DOHH2 (cell line): ENCODE measurements around the gene SLC4A1.

ENCODE experiments used
- H3F3A ChIP-seq: fragments of 200-600 bp; sonication (generic), shearing (Covaris generic); 2 replicates; pipeline ENCODE4 v1.6.0; 2016; ENCODE audit warnings: antibody characterized with exemption, mild to moderate bottlenecking; ENCODE audit not compliant: control insufficient read depth, insufficient read depth
- H3K27ac ChIP-seq: fragments of 200-600 bp; sonication (generic); 2 replicates; pipeline ENCODE4 v1.5.1; 2014; ENCODE audit warnings: low read depth, mild to moderate bottlenecking, low read length, moderate library complexity
- H3K27me3 ChIP-seq: fragments of 200-600 bp; sonication (generic); 2 replicates; pipeline ENCODE4 v1.6.1; 2014; ENCODE audit warnings: mild to moderate bottlenecking, low read length, mixed read lengths; ENCODE audit not compliant: control insufficient read depth
- H3K36me3 ChIP-seq: fragments of 200-600 bp; sonication (generic); 2 replicates; pipeline ENCODE4 v1.6.1; 2014; ENCODE audit warnings: mild to moderate bottlenecking, low read length, moderate library complexity, mixed read lengths; ENCODE audit not compliant: control insufficient read depth
- H3K4me1 ChIP-seq: fragments of 200-600 bp; sonication (generic); 2 replicates; pipeline ENCODE4 v1.6.1; 2014; ENCODE audit warnings: mild to moderate bottlenecking, low read length, mixed read lengths; ENCODE audit not compliant: control insufficient read depth
- H3K4me2 ChIP-seq: fragments of 200-600 bp; sonication (generic); 2 replicates; pipeline ENCODE4 v1.6.0; 2014; ENCODE audit warnings: mild to moderate bottlenecking, low read length, moderate library complexity
- H3K4me3 ChIP-seq: fragments of 200-600 bp; sonication (generic); 2 replicates; pipeline ENCODE4 v1.5.1; 2014; ENCODE audit warnings: mild to moderate bottlenecking, low read length, mixed read lengths
- H3K79me2 ChIP-seq: fragments of 200-600 bp; sonication (generic); 2 replicates; pipeline ENCODE4 v1.6.1; 2014; ENCODE audit warnings: mild to moderate bottlenecking, low read length, mixed read lengths; ENCODE audit not compliant: control insufficient read depth
- H3K9me2 ChIP-seq: fragments of 200-600 bp; sonication (generic); replicated peaks from 2 replicates; pipeline ENCODE4 v1.6.1; 2014; ENCODE audit warnings: mild to moderate bottlenecking, low read length, mixed read lengths; ENCODE audit not compliant: control insufficient read depth
- H3K9me3 ChIP-seq: fragments of 200-600 bp; sonication (generic); 2 replicates; pipeline ENCODE4 v1.6.1; 2014; ENCODE audit warnings: antibody characterized with exemption, low read length, mixed read lengths; ENCODE audit not compliant: control insufficient read depth, insufficient read depth
- H4K20me1 ChIP-seq: fragments of 200-600 bp; sonication (generic); 2 replicates; pipeline ENCODE4 v1.6.0; 2014; ENCODE audit warnings: low read depth, mild to moderate bottlenecking, antibody characterized with exemption, low read length, moderate library complexity; ENCODE audit not compliant: control insufficient read depth, insufficient read depth
- CTCF ChIP-seq: fragments of 200-600 bp; sonication (generic); IDR thresholded peaks from one replicate; pipeline ENCODE4 v1.5.1; 2014; ENCODE audit warnings: antibody characterized with exemption, mild to moderate bottlenecking, low read depth, low read length; ENCODE audit not compliant: poor library complexity, severe bottlenecking
- EZH2phosphoT487 ChIP-seq: fragments of 200-600 bp; sonication (generic); IDR thresholded peaks from 2 replicates; pipeline ENCODE4 v1.6.1; 2017; ENCODE audit warnings: borderline replicate concordance, mild to moderate bottlenecking, antibody characterized with exemption, low read length, moderate library complexity, mixed read lengths

Gene SLC4A1

GRCh38 chr17:44297975-44298374 lies 30.0 kb upstream of the SLC4A1 start:
- H3K9me3 ChIP-seq, result no peaks in the 10 kb centered on the region
- TF ChIP-seq EZH2phosphoT487 (no peak), CTCF (no peak)
- H3K79me2 ChIP-seq, result no peaks in the 10 kb centered on the region
- H3K4me3 ChIP-seq, result no peak overlapping the region
- no peaks in the 10 kb centered on the region for H3F3A ChIP-seq
- H3K4me2 ChIP-seq, result no peak overlapping the region
- H3K4me1 ChIP-seq, result peaks cover 5% of the 10 kb centered on the region
- H3K36me3 ChIP-seq, result no peaks in the 10 kb centered on the region
- peaks cover 9% of the 10 kb centered on the region for H3K27me3 ChIP-seq
- H3K9me2 ChIP-seq, result no peaks in the 10 kb centered on the region
- H4K20me1 ChIP-seq, result no peaks in the 10 kb centered on the region
- H3K27ac ChIP-seq, result no peak overlapping the region

GRCh38 chr17:44293509-44294226 lies 25.7 kb upstream of the SLC4A1 start:
- H3K27ac ChIP-seq, result no peak overlapping the region
- H3K9me2 ChIP-seq, result no peaks in the 10 kb centered on the region
- H3K4me1 ChIP-seq, result peaks cover 3% of the 10 kb centered on the region
- no peaks in the 10 kb centered on the region for H3K36me3 ChIP-seq
- no peak overlapping the region for H3K4me2 ChIP-seq
- no peaks in the 10 kb centered on the region for H3K79me2 ChIP-seq
- no peak overlapping the region for H3K4me3 ChIP-seq
- no peak for TF ChIP-seq EZH2phosphoT487
- no peak for TF ChIP-seq CTCF
- H3K9me3 ChIP-seq, result no peaks in the 10 kb centered on the region
- peaks cover 15% of the 10 kb centered on the region for H3K27me3 ChIP-seq
- H3F3A ChIP-seq, result peaks cover 3% of the 10 kb centered on the region; the same call in 1 of the 2 replicates
- H4K20me1 ChIP-seq, result no peaks in the 10 kb centered on the region

GRCh38 chr17:44287651-44288050 lies 19.7 kb upstream of the SLC4A1 start:
- Histone ChIP-seq H3K4me1 (peaks cover 11% of the 10 kb centered on the region), H3K27ac (no peak overlapping the region), H3K9me3 (no peaks in the 10 kb centered on the region), H3K4me3 (no peak overlapping the region), H4K20me1 (no peaks in the 10 kb centered on the region), H3K27me3 (peaks cover 5% of the 10 kb centered on the region; the same call in 1 of the 2 replicates), H3F3A (peaks cover 3% of the 10 kb centered on the region; the same call in 1 of the 2 replicates), H3K36me3 (no peaks in the 10 kb centered on the region), H3K4me2 (no peak overlapping the region), H3K79me2 (no peaks in the 10 kb centered on the region), H3K9me2 (no peaks in the 10 kb centered on the region)
- TF ChIP-seq EZH2phosphoT487 (no peak), CTCF (no peak)
